Measurements from ENCODE around the gene MACROD2.
"Not testable (repeated sequence)": the region's sequence is repeated elsewhere in the genome, so short reads cannot be mapped to it uniquely, and the experiment has no call there.

MACROD2 gene

GRCh38 chr20:14953736-14954135 lies 958.4 kb downstream of the MACROD2 start:
- DNase-seq (ENCODE audit: low read depth), result no peak

- DNase-seq (ENCODE audit: low read depth), result no peak
Observed at GRCh38 chr20:14955399-14955798, 960.1 kb downstream of the MACROD2 start.

- DNase-seq (ENCODE audit: low read depth), result no peak
Observed at GRCh38 chr20:14956026-14956425, 960.7 kb downstream of the MACROD2 start.

- DNase-seq (ENCODE audit: low read depth), result no peak
Observed at GRCh38 chr20:14956538-14956937, 961.2 kb downstream of the MACROD2 start.

- no peak for DNase-seq (ENCODE audit: low read depth)
Observed at GRCh38 chr20:14957402-14957801, 962.1 kb downstream of the MACROD2 start.

GRCh38 chr20:14958626-14959025 lies 963.3 kb downstream of the MACROD2 start:
- DNase-seq (ENCODE audit: low read depth), result no peak

- no peak for DNase-seq (ENCODE audit: low read depth)
Observed at GRCh38 chr20:14959506-14960475, 964.5 kb downstream of the MACROD2 start.

GRCh38 chr20:14960831-14961230 lies 965.5 kb downstream of the MACROD2 start:
- no peak for DNase-seq (ENCODE audit: low read depth)

- DNase-seq (ENCODE audit: low read depth), result no peak
Observed at GRCh38 chr20:14963262-14963663, 967.9 kb downstream of the MACROD2 start.

GRCh38 chr20:14966203-14966602 lies 970.9 kb downstream of the MACROD2 start:
- no peak for DNase-seq (ENCODE audit: low read depth)

- no peak for DNase-seq (ENCODE audit: low read depth)
Observed at GRCh38 chr20:14966808-14967207, 971.5 kb downstream of the MACROD2 start.

GRCh38 chr20:14972256-14972655 lies 976.9 kb downstream of the MACROD2 start:
- no peak for DNase-seq (ENCODE audit: low read depth)

- DNase-seq (ENCODE audit: low read depth), result no peak
Observed at GRCh38 chr20:14972690-14973089, 977.4 kb downstream of the MACROD2 start.

GRCh38 chr20:14979453-14979986 lies 984.2 kb downstream of the MACROD2 start:
- DNase-seq (ENCODE audit: low read depth), result no peak

- DNase-seq (ENCODE audit: low read depth), result not testable (repeated sequence)
Observed at GRCh38 chr20:14981486-14981885, 986.2 kb downstream of the MACROD2 start.

- DNase-seq (ENCODE audit: low read depth), result not testable (repeated sequence)
Observed at GRCh38 chr20:14982324-14982723, 987.0 kb downstream of the MACROD2 start.

- no peak for DNase-seq (ENCODE audit: low read depth)
Observed at GRCh38 chr20:14984305-14984704, 989.0 kb downstream of the MACROD2 start.

GRCh38 chr20:14984768-14985622 lies 989.7 kb downstream of the MACROD2 start:
- no peak for DNase-seq (ENCODE audit: low read depth)

GRCh38 chr20:14986026-14986655 lies 990.8 kb downstream of the MACROD2 start:
- DNase-seq (ENCODE audit: low read depth), result no peak

- no peak for DNase-seq (ENCODE audit: low read depth)
Observed at GRCh38 chr20:14986656-14987055, 991.3 kb downstream of the MACROD2 start.

- DNase-seq (ENCODE audit: low read depth), result no peak
Observed at GRCh38 chr20:14989535-14990290, 994.4 kb downstream of the MACROD2 start.

Data from activated T-helper 1 cell treated with Interleukin-2 at 50 U/mL for 16 hours (primary cell).